ENCODE measurements around the gene TOX2.
A peak's percentile ranks its signal among the peaks of the same experiment; 100 is the strongest.

TOX2 gene

GRCh38 chr20:44002861-44003260 lies 88.2 kb downstream of the TOX2 start:
- no peak for DNase-seq

DNA sequence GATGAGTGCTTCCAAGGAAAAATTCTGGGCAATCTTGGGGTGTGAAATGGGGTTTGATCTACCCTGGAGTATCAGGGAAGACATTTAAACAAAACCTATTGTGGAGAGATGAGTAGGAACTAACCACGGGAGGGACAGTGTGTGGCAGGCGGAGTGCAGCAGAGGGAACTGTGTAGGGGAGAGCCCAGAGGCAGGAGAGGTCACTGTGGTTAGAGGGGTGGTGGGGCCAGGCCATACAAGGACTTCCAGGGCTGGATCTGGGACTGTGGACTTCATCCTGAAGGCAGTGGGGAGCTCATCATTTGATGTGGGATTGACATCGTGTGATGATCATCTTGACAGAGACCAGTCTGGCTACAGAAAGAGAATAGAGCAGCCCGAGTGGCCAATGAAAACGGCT lies 89.0 kb downstream of the TOX2 start:
- DNase-seq, result no peak

- DNase-seq, result no peak
Observed at GRCh38 chr20:44004306-44004915, 89.8 kb downstream of the TOX2 start.

DNA sequence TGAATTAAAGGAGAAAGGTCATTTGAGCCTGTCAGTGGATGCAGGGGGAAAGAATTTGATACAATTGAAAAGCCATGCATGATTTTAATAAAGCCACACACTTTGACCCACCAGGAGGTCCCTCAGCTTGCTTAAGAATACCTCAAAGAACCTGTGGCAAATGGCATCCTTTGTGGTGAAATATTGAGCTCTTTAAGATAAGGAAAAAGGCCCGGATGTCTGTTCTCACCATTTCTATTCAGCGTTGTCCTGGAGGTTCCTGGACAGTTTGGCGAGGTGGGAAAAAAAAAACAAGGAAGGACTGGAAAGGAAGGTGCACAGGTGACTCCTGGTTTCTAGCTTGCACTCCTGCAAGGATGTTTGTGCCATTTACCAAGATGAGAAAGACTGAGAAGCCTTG lies 91.0 kb downstream of the TOX2 start:
- DNase-seq, result no peak

DNA sequence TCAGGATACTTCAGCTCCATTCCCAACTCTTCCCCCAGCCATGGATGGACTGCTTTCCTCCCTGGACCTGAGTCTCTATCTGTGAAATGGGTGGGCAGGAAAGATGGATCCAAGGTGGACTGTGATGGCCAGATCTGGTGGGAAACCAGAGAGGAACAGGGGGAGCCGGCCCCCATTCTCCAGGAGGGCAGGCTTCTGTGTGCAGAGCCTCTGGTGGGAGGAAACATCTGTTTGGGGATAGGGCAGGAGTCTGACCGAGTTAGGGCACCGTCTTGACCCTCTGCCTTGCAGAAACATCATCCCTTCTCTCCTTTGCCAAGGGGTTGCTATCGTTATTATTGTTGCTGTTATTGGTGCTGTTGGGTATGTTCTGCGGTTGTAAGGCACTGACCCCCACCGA lies 91.5 kb downstream of the TOX2 start:
- no peak for DNase-seq

DNA sequence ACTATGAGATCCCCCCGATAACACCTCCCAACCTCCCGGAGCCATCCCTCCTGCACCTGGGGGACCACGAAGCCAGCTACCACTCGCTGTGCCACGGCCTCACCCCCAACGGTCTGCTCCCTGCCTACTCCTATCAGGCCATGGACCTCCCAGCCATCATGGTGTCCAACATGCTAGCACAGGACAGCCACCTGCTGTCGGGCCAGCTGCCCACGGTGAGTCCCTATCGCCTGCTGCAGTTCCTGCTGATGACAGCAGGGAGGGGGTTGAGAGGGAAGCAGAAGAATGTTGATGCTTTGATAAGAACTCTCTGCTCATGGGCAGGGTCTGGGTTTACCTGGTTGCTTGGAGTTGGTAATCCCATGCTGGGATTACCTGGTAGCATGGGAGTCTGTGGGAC lies 91.9 kb downstream of the TOX2 start:
- DNase-seq, result no peak

GRCh38 chr20:44008806-44009678 lies 94.4 kb downstream of the TOX2 start:
- no peak for DNase-seq

DNA sequence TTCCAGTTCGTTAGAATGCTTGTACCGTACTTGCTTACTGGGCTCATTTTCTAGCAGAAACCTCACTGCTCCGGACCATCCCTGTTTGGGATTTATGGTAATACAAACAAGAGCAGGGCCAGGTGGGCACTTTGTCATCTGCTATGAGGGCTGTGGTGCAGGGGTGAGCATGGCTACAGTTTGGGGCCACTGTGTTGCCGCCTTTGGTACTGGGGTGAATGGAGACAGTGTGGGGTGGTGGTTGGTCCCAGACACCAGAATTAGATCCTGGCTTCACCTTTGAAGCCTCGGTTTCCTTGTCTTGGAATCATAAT lies 95.0 kb downstream of the TOX2 start:
- no peak for DNase-seq

- no peak for DNase-seq
Observed at GRCh38 chr20:44010162-44010704, 95.6 kb downstream of the TOX2 start.

DNA sequence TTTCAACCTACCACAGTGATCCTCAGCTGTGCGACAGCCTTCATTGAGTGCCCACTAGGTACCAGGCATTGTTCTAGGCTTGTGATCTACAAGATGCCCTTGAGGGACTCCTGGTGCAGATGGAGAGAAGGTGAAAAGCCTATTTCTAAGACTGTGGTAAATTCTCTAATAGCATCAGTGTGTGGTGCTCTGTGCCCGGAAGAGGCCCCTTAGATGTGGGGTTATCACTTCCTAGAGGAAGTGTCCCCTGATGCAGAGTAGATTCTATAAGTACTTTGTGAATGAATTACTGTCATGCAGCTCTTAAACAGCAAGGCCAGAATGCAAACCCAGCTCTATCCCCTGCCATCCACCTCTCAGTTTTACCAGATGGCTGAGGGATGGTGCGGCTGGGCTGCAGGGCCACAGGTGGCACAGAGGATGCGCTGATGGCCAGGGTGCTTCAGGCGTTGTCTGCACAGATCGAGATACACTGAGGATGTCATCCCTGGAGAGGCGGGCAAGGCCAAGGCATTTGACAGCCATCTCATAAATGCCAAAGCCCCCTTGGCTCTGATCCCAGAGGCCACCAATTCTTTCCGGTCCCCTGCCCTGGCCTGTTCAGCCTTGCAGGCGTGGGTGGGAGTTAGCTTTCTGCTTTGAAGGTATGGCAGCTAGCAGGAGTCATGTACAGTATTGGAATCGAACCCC lies 96.7 kb downstream of the TOX2 start:
- DNase-seq, result no peak

DNA sequence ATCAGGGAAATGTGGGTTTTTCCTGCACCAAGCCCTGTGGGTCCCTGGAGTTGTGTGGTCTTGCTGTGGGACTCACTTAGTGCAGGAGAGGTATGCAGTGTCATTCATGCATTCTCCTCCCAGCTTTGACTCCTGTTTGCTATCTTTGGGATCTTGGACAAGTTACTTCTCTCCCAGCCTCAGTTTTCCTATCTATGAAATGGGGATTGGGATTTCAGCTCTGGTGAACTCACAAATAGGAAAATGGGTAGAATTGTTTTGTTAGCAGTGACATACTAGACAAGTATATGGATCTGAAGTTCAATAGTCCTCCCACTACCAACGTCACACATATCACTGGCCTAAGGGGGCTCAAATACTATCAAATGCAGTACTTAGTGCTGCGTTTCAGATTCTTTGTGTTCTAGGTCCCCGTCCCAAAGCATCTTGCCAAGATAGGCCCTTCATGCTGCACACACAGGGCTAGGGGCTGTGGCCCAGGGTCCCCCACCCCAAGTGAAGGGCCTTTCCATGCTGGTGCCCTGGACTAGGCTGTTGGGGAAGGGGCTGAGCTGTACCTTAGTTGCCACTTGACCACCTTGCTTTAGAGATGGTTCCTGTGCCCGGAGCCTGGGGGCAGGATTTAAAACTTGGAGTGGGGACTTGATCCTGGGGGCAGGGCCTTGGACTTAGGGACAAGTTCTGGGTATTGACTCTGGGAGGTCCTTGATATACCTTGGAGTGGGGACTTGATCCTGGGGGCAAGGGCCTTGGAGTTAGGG lies 98.0 kb downstream of the TOX2 start:
- DNase-seq, result no peak

GRCh38 chr20:44014807-44015732 lies 100.4 kb downstream of the TOX2 start:
- no peak for DNase-seq

GRCh38 chr20:44015733-44016103 lies 101.1 kb downstream of the TOX2 start:
- no peak for DNase-seq

DNA sequence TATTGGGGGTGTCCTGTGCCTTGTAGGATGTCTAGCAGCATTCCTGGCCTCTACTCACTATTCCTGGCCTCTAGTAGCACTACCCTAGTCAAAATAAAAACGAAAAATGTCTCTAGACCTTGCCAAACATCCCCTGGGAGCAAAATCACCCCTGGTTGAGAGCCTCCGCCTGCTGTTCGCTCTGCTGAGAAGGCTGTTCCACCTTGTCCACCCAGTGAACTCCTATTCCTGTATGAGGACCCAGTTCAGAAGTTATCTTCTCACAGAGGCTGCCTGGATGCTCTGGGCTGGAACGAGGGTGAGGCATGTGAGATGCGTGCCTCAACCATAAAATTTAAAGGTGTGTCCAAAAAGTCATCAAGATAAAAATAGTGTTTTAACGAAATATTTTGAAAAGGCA lies 101.9 kb downstream of the TOX2 start:
- DNase-seq, result no peak

DNA sequence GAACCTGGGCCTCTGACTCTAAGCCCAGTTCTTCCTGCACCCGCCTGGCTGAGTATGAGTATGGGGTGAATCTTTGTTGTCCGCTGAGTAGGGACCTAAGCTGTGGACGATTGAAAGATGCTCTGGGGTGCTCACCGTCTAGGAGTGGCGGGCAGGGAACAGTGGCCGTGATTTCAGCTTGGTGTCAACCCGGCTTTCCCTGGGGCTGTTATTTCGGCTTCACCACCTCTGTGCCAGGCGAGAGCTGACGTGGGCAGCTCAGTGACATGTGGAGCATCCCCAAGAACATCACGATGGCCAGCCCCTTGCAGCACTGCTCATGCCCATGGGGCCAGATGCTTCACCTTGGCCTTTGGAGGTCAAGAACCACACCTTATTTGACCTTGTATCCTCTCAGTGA lies 102.6 kb downstream of the TOX2 start:
- no peak for DNase-seq

DNA sequence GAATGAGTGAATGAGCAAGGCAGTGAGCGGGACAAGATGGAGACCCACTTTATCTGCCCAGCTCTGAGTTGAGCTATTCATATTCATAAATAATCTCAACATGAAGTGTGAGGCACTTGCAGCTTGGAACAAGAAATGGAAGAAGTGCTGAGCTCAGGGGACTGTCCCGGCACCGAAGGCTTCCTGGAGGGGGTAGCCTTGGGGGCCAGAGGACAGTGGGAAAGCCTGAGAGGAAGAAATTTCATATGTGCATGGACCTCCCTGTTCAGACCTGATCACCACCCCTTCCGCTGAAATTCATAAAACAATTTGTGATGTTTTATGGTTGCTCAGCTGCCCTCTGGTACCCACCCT lies 103.2 kb downstream of the TOX2 start:
- DNase-seq, result no peak

DNA sequence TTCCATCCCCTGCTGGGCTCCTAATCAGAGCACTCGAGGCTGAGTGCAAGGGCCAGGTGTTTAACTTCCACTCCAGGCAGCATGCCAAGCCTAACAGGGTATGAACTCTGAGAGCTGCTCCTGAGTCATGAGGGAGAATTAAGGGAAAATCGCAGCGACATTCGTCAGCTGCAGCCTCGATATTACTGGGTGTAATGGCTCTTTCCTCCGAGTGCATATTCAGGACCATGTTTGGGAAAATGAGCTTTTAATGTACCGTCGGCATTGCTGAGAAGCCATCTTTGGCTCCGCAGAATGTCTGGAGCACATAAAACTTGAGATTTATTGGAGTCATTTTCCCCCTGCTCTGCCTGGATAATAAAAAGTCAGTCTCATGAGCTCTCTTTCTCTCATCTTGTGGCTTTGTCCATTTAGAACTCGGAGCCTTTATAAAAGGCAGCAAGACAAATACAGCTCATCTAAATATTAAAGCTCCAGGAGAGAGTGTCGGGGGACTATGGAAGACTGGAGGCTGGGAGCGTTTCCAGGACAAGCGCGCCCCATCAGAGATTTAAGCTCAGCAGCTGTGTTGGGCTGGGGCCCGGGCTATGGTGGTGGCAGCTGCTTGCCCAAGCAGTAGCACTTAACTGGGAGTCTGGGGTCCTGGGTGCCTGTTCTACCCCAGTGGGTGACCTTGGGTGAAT lies 103.7 kb downstream of the TOX2 start:
- DNase-seq, result peak; percentile 68

GRCh38 chr20:44018942-44019637 lies 104.4 kb downstream of the TOX2 start:
- no peak for DNase-seq

DNA sequence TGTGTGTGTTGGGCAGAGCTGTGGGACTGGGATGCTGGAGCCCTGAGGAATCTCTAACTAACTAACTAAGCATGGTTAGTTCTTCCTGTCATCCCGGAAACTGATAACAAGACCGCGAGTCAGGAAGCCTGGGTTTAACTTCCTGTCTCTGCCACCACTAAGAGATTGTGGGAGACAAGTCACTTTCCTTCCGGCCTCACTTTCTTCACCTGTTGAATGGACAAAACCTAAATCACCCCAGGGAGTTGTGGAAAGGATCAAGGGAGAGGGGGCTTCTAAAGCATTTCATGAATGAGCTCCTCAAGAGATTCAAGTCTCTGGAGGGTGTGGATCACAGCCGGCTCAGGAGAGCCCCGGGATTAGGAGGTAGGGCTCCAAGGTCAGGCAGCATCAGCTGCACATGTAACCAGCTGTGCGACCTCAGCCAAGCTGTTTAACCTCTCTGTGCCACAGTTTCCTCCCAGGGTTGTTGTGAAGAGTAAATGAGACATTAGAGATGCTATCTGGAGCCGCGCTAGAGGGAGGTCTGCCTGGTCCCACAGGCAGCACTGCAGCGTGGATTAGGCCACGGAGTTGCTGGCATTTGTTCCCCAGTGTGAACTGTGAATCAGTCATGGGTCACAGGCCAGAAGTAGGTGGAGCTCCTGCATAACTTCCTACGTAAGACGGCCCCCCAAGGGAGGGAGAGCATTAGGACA lies 105.1 kb downstream of the TOX2 start:
- DNase-seq, result no peak

Data from DMS 273 treated with DMSO at 0.1 percent for 48 hours (cell line).